H1 (cell line): Measurements from ENCODE around the gene BCKDHA. TPM values are rescaled to one million over a fixed set of nuclear protein-coding genes. Genes with fewer than 3 reads are reported as not detected.

ENCODE experiments used
- CTCF ChIA-PET: fragments of 300-600 bp; sonication (Branson Sonifier 250); formaldehyde crosslinking; loops from one replicate; lab custom pipeline; 2021; ENCODE audit not compliant: partially characterized antibody; lab: Charles Lee
- POLR2A ChIA-PET: fragments of 300-600 bp; sonication (Branson Sonifier 250); formaldehyde crosslinking; loops from one replicate; lab custom pipeline; 2021; ENCODE audit warnings: inconsistent platforms; ENCODE audit not compliant: partially characterized antibody; lab: Charles Lee
- DNase-seq, 2 experiments: peaks; one replicate each; pipeline versions ENCODE4 v3.0.0 to v3.0.0-alpha.2; 2010 to 2022; ENCODE audit warnings: low spot score in 2 of 2, low read depth in 1 of 2, mixed read lengths in 1 of 2
- FAIRE-seq: peaks from 2 replicates; lab custom pipeline; 2011; peaks lifted over from hg19 to GRCh38; lab: Jason Lieb, UNC
- H2AFZ ChIP-seq: 2 replicates; pipeline ENCODE4 v1.8.1; 2012; ENCODE audit warnings: low read length, inconsistent platforms
- H2AK5ac ChIP-seq: 2 replicates; pipeline ENCODE4 v1.6.1; 2013; ENCODE audit warnings: low read depth, low read length
- H2BK120ac ChIP-seq: replicated peaks from 2 replicates; pipeline ENCODE3; 2013; ENCODE audit warnings: low read depth, low read length, inconsistent platforms
- H2BK12ac ChIP-seq: 2 replicates; pipeline ENCODE4 v1.6.1; 2013; ENCODE audit warnings: low read depth, low read length
- H2BK15ac ChIP-seq: 2 replicates; pipeline ENCODE4 v1.6.1; 2013; ENCODE audit warnings: low read length
- H2BK20ac ChIP-seq: 2 replicates; pipeline ENCODE4 v1.6.1; 2013; ENCODE audit warnings: low read length
- H2BK5ac ChIP-seq: 2 replicates; pipeline ENCODE4 v1.6.1; 2013; ENCODE audit warnings: low read depth, low read length
- H3K14ac ChIP-seq: 2 replicates; pipeline ENCODE4 v1.6.1; 2013; ENCODE audit warnings: inconsistent platforms; ENCODE audit not compliant: insufficient read length
- H3K18ac ChIP-seq: 2 replicates; pipeline ENCODE4 v1.6.1; 2013; ENCODE audit warnings: low read length; ENCODE audit errors: extremely low read depth
- H3K23ac ChIP-seq: 2 replicates; pipeline ENCODE4 v1.6.1; 2013; ENCODE audit warnings: inconsistent platforms; ENCODE audit not compliant: insufficient read length
- H3K23me2 ChIP-seq: 2 replicates; pipeline ENCODE4 v1.6.1; 2013; ENCODE audit warnings: low read depth, low read length
- H3K27ac ChIP-seq: 2 replicates; pipeline ENCODE4 v1.6.1; 2011; ENCODE audit warnings: low read depth, low read length, inconsistent platforms
- H3K27me3 ChIP-seq, 4 experiments: replicated peaks in 1 of 4; 1 replicate in 1 of 4; 2 replicates in 3 of 4; pipeline versions ENCODE4 v1.6.1 to v1.8.1; 2011 to 2013; ENCODE audit warnings: low read length in 3 of 4, mild to moderate bottlenecking in 3 of 4, inconsistent platforms in 2 of 4, mixed read lengths in 2 of 4, moderate library complexity in 1 of 4; ENCODE audit not compliant: control insufficient read depth in 3 of 4, insufficient read depth in 3 of 4; ENCODE audit errors: extremely low read depth in 1 of 4
- H3K36me3 ChIP-seq, 4 experiments: 2 replicates each; pipeline versions ENCODE4 v1.6.1 to v1.8.1; 2011 to 2013; ENCODE audit warnings: mild to moderate bottlenecking in 4 of 4, low read length in 3 of 4, moderate library complexity in 2 of 4, control low read depth in 1 of 4, inconsistent platforms in 1 of 4; ENCODE audit not compliant: insufficient read depth in 4 of 4, control insufficient read depth in 2 of 4
- H3K4ac ChIP-seq: replicated peaks from 2 replicates; pipeline ENCODE3; 2013; ENCODE audit warnings: low read length, low read depth, mixed read lengths, inconsistent platforms; ENCODE audit not compliant: insufficient read length
- H3K4me1 ChIP-seq, 4 experiments: replicated peaks in 1 of 4; 1 replicate in 1 of 4; 2 replicates in 3 of 4; pipeline versions ENCODE4 v1.6.1 to v1.8.1; 2011 to 2013; ENCODE audit warnings: low read length in 3 of 4, inconsistent platforms in 2 of 4, mixed read lengths in 1 of 4; ENCODE audit not compliant: insufficient read depth in 4 of 4, control insufficient read depth in 3 of 4
- H3K4me2 ChIP-seq, 2 experiments: 2 replicates each; pipeline versions ENCODE4 v1.6.1 to v1.8.1; 2011 to 2013; ENCODE audit warnings: low read depth in 2 of 2, low read length in 2 of 2, control low read depth in 1 of 2, inconsistent platforms in 1 of 2, mild to moderate bottlenecking in 1 of 2; ENCODE audit not compliant: insufficient read depth in 1 of 2
- H3K4me3 ChIP-seq, 4 experiments: fragments of 200-600, 300-600 bp in 1 of 4; sonication (generic), shearing (Covaris generic), sonication (Bioruptor Twin) in 1 of 4; 2 replicates each; pipeline versions ENCODE4 v1.5.1 to v1.8.1; 2011 to 2016; ENCODE audit warnings: low read length in 4 of 4, low read depth in 3 of 4, control low read depth in 2 of 4, inconsistent platforms in 2 of 4, mild to moderate bottlenecking in 2 of 4, mixed read lengths in 1 of 4, moderate library complexity in 1 of 4; ENCODE audit not compliant: insufficient read depth in 2 of 4; ENCODE audit errors: extremely low read depth in 1 of 4
- H3K56ac ChIP-seq: replicated peaks from 2 replicates; pipeline ENCODE3; 2013; ENCODE audit warnings: low read depth, mild to moderate bottlenecking, mixed read lengths, low read length, inconsistent platforms; ENCODE audit not compliant: insufficient read length
- H3K79me1 ChIP-seq: 2 replicates; pipeline ENCODE4 v1.6.1; 2013; ENCODE audit warnings: low read depth, low read length, control low read depth
- H3K79me2 ChIP-seq, 2 experiments: 2 replicates each; pipeline versions ENCODE4 v1.6.1 to v1.8.1; 2012 to 2013; ENCODE audit warnings: low read length in 2 of 2, mild to moderate bottlenecking in 2 of 2, inconsistent platforms in 1 of 2; ENCODE audit not compliant: insufficient read depth in 2 of 2, control insufficient read depth in 1 of 2
- H3K9ac ChIP-seq, 4 experiments: replicated peaks in 1 of 4; 1 replicate in 1 of 4; 2 replicates in 3 of 4; pipeline versions ENCODE4 v1.6.1 to v1.8.1; 2011 to 2013; ENCODE audit warnings: low read depth in 3 of 4, low read length in 3 of 4, control low read depth in 2 of 4, mild to moderate bottlenecking in 2 of 4, moderate library complexity in 2 of 4, inconsistent platforms in 1 of 4; ENCODE audit errors: extremely low read depth in 1 of 4
- H3K9me3 ChIP-seq, 2 experiments: 2 replicates each; pipeline versions ENCODE4 v1.6.1 to v1.8.1; 2012 to 2013; ENCODE audit warnings: mild to moderate bottlenecking in 2 of 2, moderate library complexity in 2 of 2, control low read depth in 1 of 2, inconsistent platforms in 1 of 2, low read depth in 1 of 2, low read length in 1 of 2, mixed read lengths in 1 of 2; ENCODE audit not compliant: insufficient read depth in 2 of 2
- H4K20me1 ChIP-seq, 2 experiments: replicated peaks in 1 of 2; 2 replicates each; pipeline versions ENCODE3 to v1.8.1; 2011 to 2013; ENCODE audit warnings: inconsistent platforms in 2 of 2, low read length in 2 of 2, mild to moderate bottlenecking in 1 of 2; ENCODE audit not compliant: insufficient read depth in 2 of 2, control insufficient read depth in 1 of 2
- H4K5ac ChIP-seq: 2 replicates; pipeline ENCODE4 v1.6.1; 2013; ENCODE audit warnings: low read length, low read depth, mixed read lengths, inconsistent platforms; ENCODE audit not compliant: insufficient read length
- H4K8ac ChIP-seq: 2 replicates; pipeline ENCODE4 v1.8.0; 2013; ENCODE audit warnings: mild to moderate bottlenecking, moderate library complexity, low read length, inconsistent platforms; ENCODE audit not compliant: insufficient read depth; ENCODE audit errors: extremely low read depth
- H4K91ac ChIP-seq: replicated peaks from 2 replicates; pipeline ENCODE3; 2013; ENCODE audit warnings: low read length, mixed read lengths, inconsistent platforms; ENCODE audit not compliant: insufficient read length
- ASH2L ChIP-seq: fragments of 200-600, 300-600 bp; sonication (generic); IDR thresholded peaks from one replicate; pipeline ENCODE4 v1.7.1; 2017; ENCODE audit warnings: low read length
- BACH1 ChIP-seq: IDR thresholded peaks from 2 replicates; pipeline ENCODE4 v1.6.1; 2012; ENCODE audit warnings: low read length, improper control_type of control experiment
- EZH2 ChIP-seq: fragments of 200-600 bp; sonication (generic); IDR thresholded peaks from 2 replicates; pipeline ENCODE4 v1.7.1; 2012; ENCODE audit warnings: low read depth, mild to moderate bottlenecking, moderate library complexity, low read length, inconsistent platforms; ENCODE audit not compliant: severe bottlenecking
- SRF ChIP-seq: IDR thresholded peaks from 2 replicates; pipeline ENCODE4 v1.6.1; 2011; ENCODE audit warnings: mild to moderate bottlenecking, low read depth, low read length, moderate library complexity
- TAF1 ChIP-seq: IDR thresholded peaks from 2 replicates; pipeline ENCODE4 v1.6.1; 2011; ENCODE audit warnings: mild to moderate bottlenecking, low read depth, low read length
- WGBS, 2 experiments: shearing (Covaris generic) in 1 of 2; methylation state at CpG; one replicate each; pipeline versions ENCODE4 v1.1.6 to v1.1.7; 2013 to 2015; ENCODE audit warnings: low lambda C conversion rate in 2 of 2, mixed read lengths in 2 of 2, inconsistent platforms in 1 of 2, low coverage in 1 of 2, missing lambda C conversion rate in 1 of 2; ENCODE audit not compliant: insufficient replicate concordance in 2 of 2, insufficient coverage in 1 of 2, insufficient read length in 1 of 2; ENCODE audit errors: extremely low coverage in 1 of 2, missing lambda C conversion rate in 1 of 2; 5-methylcytosine and 5-hydroxymethylcytosine counted together
- polyA plus RNA-seq, 7 experiments: library from polyadenylated mRNA; depleted of rRNA in 3 of 7; stranded (reverse) in 5 of 7; unstranded in 2 of 7; fragments of >200 nt in 5 of 7; fragments of 200-250 nt in 2 of 7; gene quantifications; 1 replicate in 5 of 7; 2 replicates in 1 of 7; 4 replicates in 1 of 7; pipeline versions ENCODE4 v1.2.1 to v1.2.3, GENCODE V29; 2011 to 2013; ENCODE audit warnings: missing spikeins in 2 of 7, mixed read lengths in 2 of 7
- total RNA-seq: library from RNA; stranded (reverse); fragmentation: NEBNext Ultra II Directional; extraction: Animal tissue kit (Norgen Biotek cat#: 25700); gene quantifications from 2 replicates; pipeline ENCODE4 v1.2.1, GENCODE V29; 2021

BCKDHA gene
- total and polyA plus RNA-seq, 2 of the 8 experiments (the other 6 are each of a cell fraction or from before 2014, with no cell fraction given), result 14.2 to 69.6 TPM

DNA sequence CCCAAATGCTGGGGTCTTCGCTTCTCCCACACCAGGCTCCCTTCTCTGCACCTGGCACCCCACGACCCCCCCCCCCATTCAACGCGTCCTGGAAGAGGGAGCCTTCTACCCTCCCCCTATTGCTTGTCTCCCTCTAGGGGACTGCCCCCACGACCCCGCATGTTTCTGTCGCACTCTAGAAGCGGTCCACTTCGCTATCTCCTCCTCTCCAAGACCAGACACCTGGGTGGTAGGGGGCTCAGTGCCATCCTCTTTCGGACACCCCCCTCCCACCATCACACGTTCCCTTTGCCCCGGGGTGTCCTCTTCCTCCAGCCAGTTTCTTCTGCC, 45.4 kb upstream of the BCKDHA start:
- TF ChIP-seq TAF1 (0 out of 2 replicates have a peak, but pooled peaks have one; percentile 3), ASH2L (peak; percentile 3), BACH1 (peak; percentile 47), EZH2 (peak; percentile 49), SRF (no peak)
- no peak overlapping the region for H2AFZ ChIP-seq
- POLR2A ChIA-PET, result interaction anchor here (0.6 to 5.4 kb wide), 15 partner anchors 12 to 586 kb away, joined by 3 to 29 read pairs (median 4); partner anchors contain the start of genes B3GNT8, B9D2 and CCDC97

More for the DNA sequence above, 45.4 kb upstream of the BCKDHA start:
- no peak overlapping the region for H2BK12ac ChIP-seq
- H2AK5ac ChIP-seq, result no peak overlapping the region
- H3K4ac ChIP-seq, result no peak overlapping the region
- peak overlapping the region; percentile 88 to 92 for H3K4me2 ChIP-seq
- H3K9me3 ChIP-seq, result no peaks in the 10 kb centered on the region
- H2BK15ac ChIP-seq, result no peak overlapping the region
- H3K36me3 ChIP-seq, result no peaks in the 10 kb centered on the region
- H3K79me1 ChIP-seq, result no peaks in the 10 kb centered on the region; the same call in 1 of the 2 replicates
- no peak overlapping the region for H2BK5ac ChIP-seq
- CTCF ChIA-PET, result interaction anchor here (0.6 to 8.0 kb wide), 21 partner anchors 9 to 587 kb away, joined by 3 to 37 read pairs (median 4); partner anchors contain the start of genes B9D2 and DMAC2
- no peaks in the 10 kb centered on the region for H3K79me2 ChIP-seq
- H2BK120ac ChIP-seq, result no peak overlapping the region
- H4K5ac ChIP-seq, result no peak overlapping the region
- H4K8ac ChIP-seq, result no peak overlapping the region
- DNase-seq (no peak), FAIRE-seq (no peak)
- peaks cover 0 to 4% of the 10 kb centered on the region in 2 experiments for H4K20me1 ChIP-seq
- peaks cover 10 to 36% (median 28%) of the 10 kb centered on the region in 4 experiments for H3K27me3 ChIP-seq
- H2BK20ac ChIP-seq, result no peak overlapping the region
- H3K4me3 ChIP-seq, result peak overlapping the region; percentile 52 to 75 (median 70)
- peaks cover 0 to 14% (median 4%) of the 10 kb centered on the region in 4 experiments; a peak in 5 of 7 replicates for H3K4me1 ChIP-seq
- H3K18ac ChIP-seq, result peak overlapping the region; percentile 78
- H3K14ac ChIP-seq, result no peak overlapping the region
- H3K27ac ChIP-seq, result no peak overlapping the region
- H3K9ac ChIP-seq, result no peak overlapping the region
- H3K23me2 ChIP-seq, result peaks cover 27% of the 10 kb centered on the region
- no peak overlapping the region for H4K91ac ChIP-seq
- 15% methylated on average over 4 of the region's 12 CpGs; no CpG with 5 or more reads in 1 of the 2 experiments for WGBS, 2 experiments
- H3K56ac ChIP-seq, result no peak overlapping the region
- H3K23ac ChIP-seq, result no peak overlapping the region
